Tibial artery (tissue), 4 donors: ENCODE measurements around the gene KCTD12.
A peak's percentile ranks its signal among the peaks of the same experiment; 100 is the strongest.
"Not testable (repeated sequence)": the region's sequence is repeated elsewhere in the genome, so short reads cannot be mapped to it uniquely, and the experiment has no call there.

Source experiments
- DNase-seq, 2 donors: peaks; one replicate each; pipeline ENCODE4 v3.0.0-alpha.2; 2019
- H3K27ac ChIP-seq, 2 donors: fragments of 200-600 bp; sonication (generic) in 1 of 2; 1 replicate in 1 of 2; 2 replicates in 1 of 2; pipeline ENCODE4 v1.5.1; 2018 to 2019; ENCODE audit warnings: mild to moderate bottlenecking in 1 of 2
- H3K27me3 ChIP-seq, 2 donors: fragments of 200-600 bp; sonication (generic) in 1 of 2; one replicate each; pipeline versions ENCODE4 v1.5.1 to v1.6.0; 2016 to 2019
- H3K36me3 ChIP-seq, 3 donors: fragments of 200-600 bp; sonication (generic) in 2 of 3; one replicate each; pipeline ENCODE4 v1.5.1; 2016 to 2019; ENCODE audit warnings: mild to moderate bottlenecking in 2 of 3
- H3K4me1 ChIP-seq, 4 donors: fragments of 200-600 bp; sonication (generic) in 2 of 4; 1 replicate in 3 of 4; 2 replicates in 1 of 4; pipeline ENCODE4 v1.5.1; 2016 to 2019
- H3K4me3 ChIP-seq, 2 donors: fragments of 200-600 bp; sonication (generic) in 1 of 2; 1 replicate in 1 of 2; 2 replicates in 1 of 2; pipeline ENCODE4 v1.5.1; 2018 to 2019; ENCODE audit warnings: mild to moderate bottlenecking in 2 of 2
- H3K9me3 ChIP-seq, 3 donors: fragments of 200-600 bp; sonication (generic) in 1 of 3; one replicate each; pipeline ENCODE4 v1.5.1; 2016 to 2019
- intact Hi-C: fragments of 100-400 bp; cut with DNase I; formaldehyde crosslinking; loops from one replicate; pipeline ENCODE4 v1.15.0; 2023; ENCODE audit warnings: low total_unique reads
- TF ChIP-seq, protein P1 (sequence below), 2 experiments: fragments of 200-600 bp in 1 of 2; fragments of 450-650 bp in 1 of 2; IDR thresholded peaks; one replicate each; pipeline ENCODE4 v1.5.1; 2017 to 2019; ENCODE audit warnings: antibody characterized with exemption in 2 of 2, mild to moderate bottlenecking in 1 of 2, moderate library complexity in 1 of 2

The KCTD12 gene

DNA sequence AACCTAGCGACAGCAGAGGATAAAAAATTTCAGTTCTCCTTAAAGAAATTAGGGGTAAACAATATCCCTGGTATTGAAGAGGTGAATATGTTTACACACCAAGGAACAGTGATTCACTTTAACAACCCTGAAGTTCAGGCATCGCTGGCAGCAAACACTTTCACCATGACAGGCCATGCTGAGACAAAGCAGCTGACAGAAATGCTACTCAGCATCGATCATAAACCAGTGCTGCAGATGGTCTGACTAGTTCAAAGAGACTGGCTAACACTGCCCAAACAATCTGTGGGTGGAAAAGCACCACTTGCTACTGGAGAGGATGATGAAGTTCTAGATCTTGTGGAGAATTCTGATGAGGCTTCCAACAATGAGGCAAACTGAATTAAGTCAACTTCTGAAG is 42.3 kb upstream of the KCTD12 start:
- intact Hi-C loops = no loop called here

DNA sequence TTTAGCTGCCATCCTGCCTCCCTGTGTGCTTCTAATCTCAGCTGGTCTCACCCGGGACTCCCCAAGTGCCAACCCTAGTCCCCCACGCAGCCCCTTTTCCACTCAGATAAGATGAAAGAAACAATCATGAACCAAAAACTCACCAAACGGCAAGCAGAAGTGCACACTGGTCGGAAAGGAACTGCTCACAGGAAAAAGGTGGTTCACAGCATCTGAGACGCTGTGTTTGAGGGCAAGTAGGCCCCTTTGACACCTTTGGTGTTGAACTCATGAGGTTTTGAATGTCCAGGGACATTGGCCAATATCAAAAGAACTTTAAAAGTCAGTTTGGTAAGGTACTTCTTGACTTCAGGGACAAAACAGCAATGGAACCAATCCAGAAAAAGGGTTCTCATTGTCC is 41.8 kb upstream of the KCTD12 start:
- no peaks in the 10 kb centered on the region for H3K27me3 ChIP-seq
- no peak for DNase-seq
- H3K36me3 ChIP-seq = no peaks in the 10 kb centered on the region
- TF ChIP-seq, protein P1, sequence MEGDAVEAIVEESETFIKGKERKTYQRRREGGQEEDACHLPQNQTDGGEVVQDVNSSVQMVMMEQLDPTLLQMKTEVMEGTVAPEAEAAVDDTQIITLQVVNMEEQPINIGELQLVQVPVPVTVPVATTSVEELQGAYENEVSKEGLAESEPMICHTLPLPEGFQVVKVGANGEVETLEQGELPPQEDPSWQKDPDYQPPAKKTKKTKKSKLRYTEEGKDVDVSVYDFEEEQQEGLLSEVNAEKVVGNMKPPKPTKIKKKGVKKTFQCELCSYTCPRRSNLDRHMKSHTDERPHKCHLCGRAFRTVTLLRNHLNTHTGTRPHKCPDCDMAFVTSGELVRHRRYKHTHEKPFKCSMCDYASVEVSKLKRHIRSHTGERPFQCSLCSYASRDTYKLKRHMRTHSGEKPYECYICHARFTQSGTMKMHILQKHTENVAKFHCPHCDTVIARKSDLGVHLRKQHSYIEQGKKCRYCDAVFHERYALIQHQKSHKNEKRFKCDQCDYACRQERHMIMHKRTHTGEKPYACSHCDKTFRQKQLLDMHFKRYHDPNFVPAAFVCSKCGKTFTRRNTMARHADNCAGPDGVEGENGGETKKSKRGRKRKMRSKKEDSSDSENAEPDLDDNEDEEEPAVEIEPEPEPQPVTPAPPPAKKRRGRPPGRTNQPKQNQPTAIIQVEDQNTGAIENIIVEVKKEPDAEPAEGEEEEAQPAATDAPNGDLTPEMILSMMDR (IDR thresholded peaks at IDR 0.05) = no peak
- no peaks in the 10 kb centered on the region for H3K4me1 ChIP-seq
- intact Hi-C loops = no loop called here
- peaks cover 0 to 7% (median 0%) of the 10 kb centered on the region in 3 donors for H3K9me3 ChIP-seq
- H3K4me3 ChIP-seq = no peak overlapping the region
- no peak overlapping the region for H3K27ac ChIP-seq

More for the DNA sequence above, 42.3 kb upstream of the KCTD12 start:
- Histone ChIP-seq H3K4me1 (no peaks in the 10 kb centered on the region), H3K36me3 (no peaks in the 10 kb centered on the region), H3K27me3 (no peaks in the 10 kb centered on the region), H3K27ac (no peak overlapping the region), H3K9me3 (peaks cover 0 to 7% (median 0%) of the 10 kb centered on the region in 3 donors), H3K4me3 (no peak overlapping the region)
- TF ChIP-seq, protein P1 (IDR thresholded peaks at IDR 0.05) = no peak
- no peak for DNase-seq

DNA sequence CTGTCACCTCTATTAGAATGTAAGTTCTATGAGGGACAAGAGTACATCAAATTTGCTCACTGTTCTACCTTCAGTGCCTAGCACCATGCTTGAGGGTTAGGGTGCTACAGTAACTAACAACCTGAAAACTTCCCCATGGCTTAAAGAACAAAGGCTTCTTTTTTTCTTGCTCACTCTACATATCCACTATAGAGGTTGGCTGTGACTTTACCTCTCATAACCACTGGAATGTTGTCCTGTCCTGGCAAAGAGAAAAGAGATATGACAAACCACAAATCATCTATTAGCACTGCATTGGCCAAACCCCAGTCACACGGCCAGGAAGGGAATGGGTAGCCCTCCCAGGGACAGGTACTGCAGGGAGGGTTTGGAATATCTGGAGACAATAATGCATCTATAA is 38.9 kb upstream of the KCTD12 start:
- intact Hi-C loops = no loop called here
- H3K4me1 ChIP-seq = no peaks in the 10 kb centered on the region
- DNase-seq = no peak
- no peaks in the 10 kb centered on the region for H3K27me3 ChIP-seq
- H3K27ac ChIP-seq = no peak overlapping the region
- TF ChIP-seq, protein P1 (IDR thresholded peaks at IDR 0.05) = no peak
- no peaks in the 10 kb centered on the region for H3K36me3 ChIP-seq
- no peaks in the 10 kb centered on the region for H3K9me3 ChIP-seq
- H3K4me3 ChIP-seq = no peak overlapping the region

DNA sequence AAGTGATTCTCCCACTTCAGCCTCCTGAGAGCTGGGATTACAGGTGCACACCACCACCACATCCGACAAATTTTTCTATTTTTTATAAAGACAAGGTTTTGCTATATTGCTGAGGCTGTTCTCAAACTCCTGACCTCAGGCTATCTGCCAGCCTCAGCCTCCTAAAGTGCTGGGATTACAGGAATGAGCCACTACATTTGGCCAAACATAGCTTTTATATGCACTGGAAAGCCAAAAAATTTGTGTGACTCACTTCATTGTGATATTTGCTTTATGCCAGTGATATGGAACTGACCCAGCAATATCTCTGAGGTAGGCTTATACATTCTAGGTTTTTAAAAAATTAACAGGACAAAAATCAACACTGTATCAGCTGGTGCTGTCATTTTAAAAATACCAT is 35.3 kb upstream of the KCTD12 start:
- Histone ChIP-seq H3K36me3 (no peaks in the 10 kb centered on the region), H3K27ac (no peak overlapping the region), H3K4me3 (no peak overlapping the region), H3K9me3 (no peaks in the 10 kb centered on the region), H3K27me3 (no peaks in the 10 kb centered on the region), H3K4me1 (peaks cover 0 to 16% (median 6%) of the 10 kb centered on the region in 4 donors)
- TF ChIP-seq, protein P1 (IDR thresholded peaks at IDR 0.05) = no peak
- no peak for DNase-seq
- intact Hi-C loops = no loop called here

DNA sequence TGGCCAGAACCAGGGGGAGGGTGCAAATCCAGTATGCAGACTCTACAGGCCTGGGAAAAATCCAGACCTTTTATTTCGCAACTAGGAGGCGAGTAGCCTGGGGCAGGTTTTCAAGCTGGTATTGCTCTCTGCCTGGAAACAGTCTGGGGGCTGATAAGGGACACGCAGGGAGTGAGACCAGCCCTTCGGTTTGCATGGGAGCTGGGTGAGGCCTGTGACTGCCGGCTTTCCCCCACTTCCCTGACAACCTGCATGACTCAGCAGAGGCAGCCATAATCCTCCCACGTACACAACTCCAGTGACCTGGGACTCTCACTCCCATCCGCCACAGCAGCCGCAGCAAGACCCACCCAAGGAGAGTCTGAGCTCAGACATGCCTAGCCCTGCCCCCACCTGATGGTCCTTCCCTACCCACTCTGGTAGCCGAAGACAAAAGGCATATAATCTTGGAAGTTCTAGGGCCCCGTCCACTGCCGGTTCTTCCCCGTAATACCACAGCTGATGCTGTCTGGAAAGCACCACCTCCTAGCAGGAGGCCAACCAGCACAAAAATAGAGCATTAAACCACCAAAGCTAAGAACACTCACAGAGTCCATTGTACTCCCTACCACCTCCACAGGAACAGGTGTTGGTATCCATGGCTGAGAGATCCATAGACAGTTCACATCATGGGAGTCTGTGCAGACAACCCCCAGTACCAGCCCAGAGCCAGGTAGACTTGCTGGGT is 31.7 kb upstream of the KCTD12 start:
- H3K9me3 ChIP-seq, H3K36me3 ChIP-seq, intact Hi-C loops, H3K27me3 ChIP-seq, H3K4me3 ChIP-seq: not testable (repeated sequence)
- H3K27ac ChIP-seq = peak overlapping the region; percentile 55 to 69
- H3K4me1 ChIP-seq = peaks cover 0 to 16% (median 6%) of the 10 kb centered on the region in 4 donors
- DNase-seq = peak in 1 of 2 donors; percentile 70

DNA sequence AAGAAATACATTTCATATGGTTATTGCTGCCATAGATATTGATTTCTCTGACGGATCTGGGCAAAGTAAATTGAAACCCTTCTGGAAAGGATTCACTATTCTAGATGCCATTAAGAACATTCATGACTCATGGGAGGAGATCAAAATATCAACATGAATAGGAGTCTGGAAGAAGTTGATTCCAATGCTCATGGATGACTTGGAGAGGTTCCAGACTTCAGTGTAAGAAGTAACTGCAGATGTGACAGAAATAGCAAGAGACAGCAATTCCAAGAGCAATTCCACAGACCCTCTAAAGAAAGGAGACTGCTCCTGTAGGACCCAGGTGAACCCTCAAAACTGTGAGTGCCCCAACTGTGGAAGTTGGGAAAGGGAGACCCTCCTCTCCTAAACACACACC is 30.9 kb upstream of the KCTD12 start:
- Histone ChIP-seq H3K4me1 (peaks cover 0 to 16% (median 6%) of the 10 kb centered on the region in 4 donors), H3K27ac (peak overlapping the region; percentile 55 to 69), H3K27me3 (no peaks in the 10 kb centered on the region), H3K36me3 (no peaks in the 10 kb centered on the region), H3K9me3 (no peaks in the 10 kb centered on the region), H3K4me3 (no peak overlapping the region)
- intact Hi-C loops = no loop called here
- TF ChIP-seq, protein P1 (IDR thresholded peaks at IDR 0.05) = no peak
- no peak for DNase-seq
